ENCODE data around the gene LOC101059915.

LOC101059915 gene

GRCh38 chrX:71618303-71618721 is 49.0 kb upstream of the LOC101059915 start, which contains the start of gene CXCR3:
Gene CXCR3 (minus strand): TSS chrX:71618511. CDS start chrX:71618449, 62 bp downstream.
- H3K4me2 ChIP-seq (ENCODE audit: low read depth, low read length): peak within 1 kb of the TSS; percentile 88
- in situ Hi-C loops (cut with HindIII; ENCODE audit: extremely low pct_ligation_motif_present, low pct_unique_long_range_greater_than_20kb): no loop called here
- no peak within 1 kb of the TSS for H2AFZ ChIP-seq (ENCODE audit: low read length)
- peak within 1 kb of the TSS; percentile 38 to 66 (median 45); a peak in 5 of 6 replicates for H3K4me3 ChIP-seq (replicated peaks in 1 of 3; ENCODE audit: insufficient read depth in 1 of 3, low read depth in 2 of 3, low read length in 3 of 3)
- FAIRE-seq (no peak), ATAC-seq (no peak), DNase-seq (ENCODE audit: low spot score) (no peak)
- H3K27me3 ChIP-seq (ENCODE audit: control insufficient read depth in 1 of 2, insufficient read depth in 2 of 2, low read length in 2 of 2): no peaks in the 10 kb centered on the region
- ChIA-PET CTCF (ENCODE audit: low intra/inter-chr PET ratio, low total read pairs) (no interaction called here), POLR2A (interaction anchor here (0.5 kb wide), 1 partner anchor 1184 kb away, joined by 4 read pairs; no protein-coding TSS in a partner anchor)
- no CpG with 5 or more reads among the region's 4 CpGs for WGBS (ENCODE audit: low lambda C conversion rate)
- TF ChIP-seq THAP8 (CRISPR knock-in tag; IDR thresholded peaks at IDR 0.05; ENCODE audit: borderline replicate concordance) (no peak), U2AF2 (IDR thresholded peaks at IDR 0.05; ENCODE audit: low read depth, low read length) (no peak), ZNF879 (CRISPR knock-in tag; IDR thresholded peaks at IDR 0.05) (no peak), PHB2 (IDR thresholded peaks at IDR 0.05; ENCODE audit: partially characterized antibody) (no peak), ZNF382 (CRISPR knock-in tag; IDR thresholded peaks at IDR 0.05; ENCODE audit: borderline replicate concordance) (no peak), RCOR2 (CRISPR knock-in tag; IDR thresholded peaks at IDR 0.05) (no peak), ZFP91 (CRISPR knock-in tag; IDR thresholded peaks at IDR 0.05; ENCODE audit: borderline replicate concordance) (no peak), NFE2L2 (IDR thresholded peaks at IDR 0.05; ENCODE audit: low read length) (no peak), ZNF10 (CRISPR knock-in tag; IDR thresholded peaks at IDR 0.05; ENCODE audit: borderline replicate concordance, low read depth) (no peak), RNF219 (CRISPR knock-in tag; IDR thresholded peaks at IDR 0.05) (no peak)
- no peaks in the 10 kb centered on the region for H3K79me2 ChIP-seq (ENCODE audit: insufficient read depth, low read length)
- H3K9me3 ChIP-seq (ENCODE audit: low read length): no peaks in the 10 kb centered on the region
- no peak within 1 kb of the TSS for H3K27ac ChIP-seq (ENCODE audit: extremely low read length, insufficient read depth, low read length)
- intact Hi-C loops (cut with micrococcal nuclease; ENCODE audit: unreplicated experiment): no loop called here
- H3K36me3 ChIP-seq (replicated peaks in 1 of 2; ENCODE audit: control insufficient read depth in 1 of 2, insufficient read depth in 2 of 2, low read length in 2 of 2): no peaks in the 10 kb centered on the region
- H3K9ac ChIP-seq (ENCODE audit: insufficient read depth, low read depth, low read length): peak within 1 kb of the TSS; percentile 36; the same call in 1 of the 2 replicates
- no TSS peak for BruUV-seq (replicated peaks)
- H4K20me1 ChIP-seq (ENCODE audit: insufficient read depth, low read length): no peaks in the 10 kb centered on the region
- H3K4me1 ChIP-seq (ENCODE audit: insufficient read depth, low read length): peaks cover 21% of the 10 kb centered on the region
